H1 (cell line): Measurements from ENCODE around the gene ARSB. TPM values are rescaled to one million over a fixed set of nuclear protein-coding genes. Genes with fewer than 3 reads are reported as not detected.

Source experiments
- CTCF ChIA-PET: fragments of 300-600 bp; sonication (Branson Sonifier 250); formaldehyde crosslinking; loops from one replicate; lab custom pipeline; 2021; ENCODE audit not compliant: partially characterized antibody; lab: Charles Lee
- POLR2A ChIA-PET: fragments of 300-600 bp; sonication (Branson Sonifier 250); formaldehyde crosslinking; loops from one replicate; lab custom pipeline; 2021; ENCODE audit warnings: inconsistent platforms; ENCODE audit not compliant: partially characterized antibody; lab: Charles Lee
- DNase-seq, 2 experiments: peaks; one replicate each; pipeline versions ENCODE4 v3.0.0 to v3.0.0-alpha.2; 2010 to 2022; ENCODE audit warnings: low spot score in 2 of 2, low read depth in 1 of 2, mixed read lengths in 1 of 2
- FAIRE-seq: peaks from 2 replicates; lab custom pipeline; 2011; peaks lifted over from hg19 to GRCh38; lab: Jason Lieb, UNC
- H2AFZ ChIP-seq: 2 replicates; pipeline ENCODE4 v1.8.1; 2012; ENCODE audit warnings: low read length, inconsistent platforms
- H2AK5ac ChIP-seq: 2 replicates; pipeline ENCODE4 v1.6.1; 2013; ENCODE audit warnings: low read depth, low read length
- H2BK120ac ChIP-seq: replicated peaks from 2 replicates; pipeline ENCODE3; 2013; ENCODE audit warnings: low read depth, low read length, inconsistent platforms
- H2BK12ac ChIP-seq: 2 replicates; pipeline ENCODE4 v1.6.1; 2013; ENCODE audit warnings: low read depth, low read length
- H2BK15ac ChIP-seq: 2 replicates; pipeline ENCODE4 v1.6.1; 2013; ENCODE audit warnings: low read length
- H2BK20ac ChIP-seq: 2 replicates; pipeline ENCODE4 v1.6.1; 2013; ENCODE audit warnings: low read length
- H2BK5ac ChIP-seq: 2 replicates; pipeline ENCODE4 v1.6.1; 2013; ENCODE audit warnings: low read depth, low read length
- H3K14ac ChIP-seq: 2 replicates; pipeline ENCODE4 v1.6.1; 2013; ENCODE audit warnings: inconsistent platforms; ENCODE audit not compliant: insufficient read length
- H3K18ac ChIP-seq: 2 replicates; pipeline ENCODE4 v1.6.1; 2013; ENCODE audit warnings: low read length; ENCODE audit errors: extremely low read depth
- H3K23ac ChIP-seq: 2 replicates; pipeline ENCODE4 v1.6.1; 2013; ENCODE audit warnings: inconsistent platforms; ENCODE audit not compliant: insufficient read length
- H3K23me2 ChIP-seq: 2 replicates; pipeline ENCODE4 v1.6.1; 2013; ENCODE audit warnings: low read depth, low read length
- H3K27ac ChIP-seq: 2 replicates; pipeline ENCODE4 v1.6.1; 2011; ENCODE audit warnings: low read depth, low read length, inconsistent platforms
- H3K27me3 ChIP-seq, 4 experiments: replicated peaks in 1 of 4; 1 replicate in 1 of 4; 2 replicates in 3 of 4; pipeline versions ENCODE4 v1.6.1 to v1.8.1; 2011 to 2013; ENCODE audit warnings: low read length in 3 of 4, mild to moderate bottlenecking in 3 of 4, inconsistent platforms in 2 of 4, mixed read lengths in 2 of 4, moderate library complexity in 1 of 4; ENCODE audit not compliant: control insufficient read depth in 3 of 4, insufficient read depth in 3 of 4; ENCODE audit errors: extremely low read depth in 1 of 4
- H3K36me3 ChIP-seq, 4 experiments: 2 replicates each; pipeline versions ENCODE4 v1.6.1 to v1.8.1; 2011 to 2013; ENCODE audit warnings: mild to moderate bottlenecking in 4 of 4, low read length in 3 of 4, moderate library complexity in 2 of 4, control low read depth in 1 of 4, inconsistent platforms in 1 of 4; ENCODE audit not compliant: insufficient read depth in 4 of 4, control insufficient read depth in 2 of 4
- H3K4ac ChIP-seq: replicated peaks from 2 replicates; pipeline ENCODE3; 2013; ENCODE audit warnings: low read length, low read depth, mixed read lengths, inconsistent platforms; ENCODE audit not compliant: insufficient read length
- H3K4me1 ChIP-seq, 4 experiments: replicated peaks in 1 of 4; 1 replicate in 1 of 4; 2 replicates in 3 of 4; pipeline versions ENCODE4 v1.6.1 to v1.8.1; 2011 to 2013; ENCODE audit warnings: low read length in 3 of 4, inconsistent platforms in 2 of 4, mixed read lengths in 1 of 4; ENCODE audit not compliant: insufficient read depth in 4 of 4, control insufficient read depth in 3 of 4
- H3K4me2 ChIP-seq, 2 experiments: 2 replicates each; pipeline versions ENCODE4 v1.6.1 to v1.8.1; 2011 to 2013; ENCODE audit warnings: low read depth in 2 of 2, low read length in 2 of 2, control low read depth in 1 of 2, inconsistent platforms in 1 of 2, mild to moderate bottlenecking in 1 of 2; ENCODE audit not compliant: insufficient read depth in 1 of 2
- H3K4me3 ChIP-seq, 4 experiments: fragments of 200-600, 300-600 bp in 1 of 4; sonication (generic), shearing (Covaris generic), sonication (Bioruptor Twin) in 1 of 4; 2 replicates each; pipeline versions ENCODE4 v1.5.1 to v1.8.1; 2011 to 2016; ENCODE audit warnings: low read length in 4 of 4, low read depth in 3 of 4, control low read depth in 2 of 4, inconsistent platforms in 2 of 4, mild to moderate bottlenecking in 2 of 4, mixed read lengths in 1 of 4, moderate library complexity in 1 of 4; ENCODE audit not compliant: insufficient read depth in 2 of 4; ENCODE audit errors: extremely low read depth in 1 of 4
- H3K56ac ChIP-seq: replicated peaks from 2 replicates; pipeline ENCODE3; 2013; ENCODE audit warnings: low read depth, mild to moderate bottlenecking, mixed read lengths, low read length, inconsistent platforms; ENCODE audit not compliant: insufficient read length
- H3K79me1 ChIP-seq: 2 replicates; pipeline ENCODE4 v1.6.1; 2013; ENCODE audit warnings: low read depth, low read length, control low read depth
- H3K79me2 ChIP-seq, 2 experiments: 2 replicates each; pipeline versions ENCODE4 v1.6.1 to v1.8.1; 2012 to 2013; ENCODE audit warnings: low read length in 2 of 2, mild to moderate bottlenecking in 2 of 2, inconsistent platforms in 1 of 2; ENCODE audit not compliant: insufficient read depth in 2 of 2, control insufficient read depth in 1 of 2
- H3K9ac ChIP-seq, 4 experiments: replicated peaks in 1 of 4; 1 replicate in 1 of 4; 2 replicates in 3 of 4; pipeline versions ENCODE4 v1.6.1 to v1.8.1; 2011 to 2013; ENCODE audit warnings: low read depth in 3 of 4, low read length in 3 of 4, control low read depth in 2 of 4, mild to moderate bottlenecking in 2 of 4, moderate library complexity in 2 of 4, inconsistent platforms in 1 of 4; ENCODE audit errors: extremely low read depth in 1 of 4
- H3K9me3 ChIP-seq, 2 experiments: 2 replicates each; pipeline versions ENCODE4 v1.6.1 to v1.8.1; 2012 to 2013; ENCODE audit warnings: mild to moderate bottlenecking in 2 of 2, moderate library complexity in 2 of 2, control low read depth in 1 of 2, inconsistent platforms in 1 of 2, low read depth in 1 of 2, low read length in 1 of 2, mixed read lengths in 1 of 2; ENCODE audit not compliant: insufficient read depth in 2 of 2
- H4K20me1 ChIP-seq, 2 experiments: replicated peaks in 1 of 2; 2 replicates each; pipeline versions ENCODE3 to v1.8.1; 2011 to 2013; ENCODE audit warnings: inconsistent platforms in 2 of 2, low read length in 2 of 2, mild to moderate bottlenecking in 1 of 2; ENCODE audit not compliant: insufficient read depth in 2 of 2, control insufficient read depth in 1 of 2
- H4K5ac ChIP-seq: 2 replicates; pipeline ENCODE4 v1.6.1; 2013; ENCODE audit warnings: low read length, low read depth, mixed read lengths, inconsistent platforms; ENCODE audit not compliant: insufficient read length
- H4K8ac ChIP-seq: 2 replicates; pipeline ENCODE4 v1.8.0; 2013; ENCODE audit warnings: mild to moderate bottlenecking, moderate library complexity, low read length, inconsistent platforms; ENCODE audit not compliant: insufficient read depth; ENCODE audit errors: extremely low read depth
- H4K91ac ChIP-seq: replicated peaks from 2 replicates; pipeline ENCODE3; 2013; ENCODE audit warnings: low read length, mixed read lengths, inconsistent platforms; ENCODE audit not compliant: insufficient read length
- ASH2L ChIP-seq: fragments of 200-600, 300-600 bp; sonication (generic); IDR thresholded peaks from one replicate; pipeline ENCODE4 v1.7.1; 2017; ENCODE audit warnings: low read length
- CEBPB ChIP-seq: IDR thresholded peaks from 2 replicates; pipeline ENCODE4 v1.6.1; 2012; ENCODE audit warnings: low read depth, low read length
- EP300 ChIP-seq, 2 experiments: IDR thresholded peaks; 1 replicate in 1 of 2; 2 replicates in 1 of 2; pipeline ENCODE4 v1.6.1; 2011 to 2012; ENCODE audit warnings: low read depth in 2 of 2, low read length in 2 of 2, mild to moderate bottlenecking in 2 of 2, borderline replicate concordance in 1 of 2, inconsistent platforms in 1 of 2, moderate library complexity in 1 of 2
- GTF2F1 ChIP-seq: IDR thresholded peaks from 2 replicates; pipeline ENCODE4 v1.6.1; 2012; ENCODE audit warnings: low read depth, low read length, improper control_type of control experiment, borderline replicate concordance
- JUN ChIP-seq: IDR thresholded peaks from 2 replicates; pipeline ENCODE4 v1.6.1; 2011; ENCODE audit warnings: low read depth, mild to moderate bottlenecking, improper control_type of control experiment, low read length
- KDM5A ChIP-seq: fragments of 200-600 bp; IDR thresholded peaks from 2 replicates; pipeline ENCODE4 v1.7.1; 2012; ENCODE audit warnings: mild to moderate bottlenecking, low read length, inconsistent platforms, mixed read lengths
- SRF ChIP-seq: IDR thresholded peaks from 2 replicates; pipeline ENCODE4 v1.6.1; 2011; ENCODE audit warnings: mild to moderate bottlenecking, low read depth, low read length, moderate library complexity
- TEAD4 ChIP-seq: IDR thresholded peaks from 2 replicates; pipeline ENCODE4 v1.6.1; 2012; ENCODE audit warnings: low read depth, low read length, inconsistent platforms, mixed read lengths
- WGBS, 2 experiments: shearing (Covaris generic) in 1 of 2; methylation state at CpG; one replicate each; pipeline versions ENCODE4 v1.1.6 to v1.1.7; 2013 to 2015; ENCODE audit warnings: low lambda C conversion rate in 2 of 2, mixed read lengths in 2 of 2, inconsistent platforms in 1 of 2, low coverage in 1 of 2, missing lambda C conversion rate in 1 of 2; ENCODE audit not compliant: insufficient replicate concordance in 2 of 2, insufficient coverage in 1 of 2, insufficient read length in 1 of 2; ENCODE audit errors: extremely low coverage in 1 of 2, missing lambda C conversion rate in 1 of 2; 5-methylcytosine and 5-hydroxymethylcytosine counted together
- polyA plus RNA-seq, 7 experiments: library from polyadenylated mRNA; depleted of rRNA in 3 of 7; stranded (reverse) in 5 of 7; unstranded in 2 of 7; fragments of >200 nt in 5 of 7; fragments of 200-250 nt in 2 of 7; gene quantifications; 1 replicate in 5 of 7; 2 replicates in 1 of 7; 4 replicates in 1 of 7; pipeline versions ENCODE4 v1.2.1 to v1.2.3, GENCODE V29; 2011 to 2013; ENCODE audit warnings: missing spikeins in 2 of 7, mixed read lengths in 2 of 7
- total RNA-seq: library from RNA; stranded (reverse); fragmentation: NEBNext Ultra II Directional; extraction: Animal tissue kit (Norgen Biotek cat#: 25700); gene quantifications from 2 replicates; pipeline ENCODE4 v1.2.1, GENCODE V29; 2021
- TF ChIP-seq, protein P1 (sequence below): IDR thresholded peaks from 2 replicates; pipeline ENCODE4 v1.6.1; 2012; ENCODE audit warnings: inconsistent platforms

Gene ARSB
- total and polyA plus RNA-seq, 2 of the 8 experiments (the other 6 are each of a cell fraction or from before 2014, with no cell fraction given) = 6.4 to 13.9 TPM

DNA sequence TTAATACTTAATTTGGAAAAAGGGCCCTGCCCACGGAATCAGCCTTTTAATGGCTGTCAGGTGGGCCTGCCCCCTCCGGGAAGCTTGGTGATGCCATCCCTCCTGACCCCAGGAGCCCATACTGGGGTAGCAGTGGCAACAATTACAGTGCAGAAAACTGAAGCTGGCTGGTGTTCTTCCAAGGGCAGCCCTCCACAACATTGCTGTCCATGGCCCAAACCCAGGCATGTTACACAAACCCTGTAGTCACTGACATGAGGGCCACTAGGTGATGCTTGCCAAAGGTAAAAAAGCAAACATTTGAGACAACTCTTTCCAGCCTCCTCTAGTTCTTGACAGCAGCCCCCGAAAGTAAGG lies 186.5 kb downstream of the ARSB start:
- Histone ChIP-seq H3K9me3 (peaks cover 6 to 8% of the 10 kb centered on the region in 2 experiments; a peak in 3 of 4 replicates), H3K14ac (no peak overlapping the region), H2BK12ac (no peak overlapping the region), H2BK20ac (no peak overlapping the region), H3K23ac (no peak overlapping the region), H3K23me2 (no peaks in the 10 kb centered on the region; the same call in 1 of the 2 replicates), H2BK5ac (no peak overlapping the region), H3K4ac (no peak overlapping the region), H3K27ac (no peak overlapping the region), H3K4me2 (no peak overlapping the region), H3K27me3 (no peaks in the 10 kb centered on the region), H4K8ac (no peak overlapping the region), H3K18ac (no peak overlapping the region), H4K5ac (no peak overlapping the region), H2AK5ac (no peak overlapping the region), H3K79me2 (no peaks in the 10 kb centered on the region), H4K91ac (no peak overlapping the region), H2BK120ac (no peak overlapping the region), H2AFZ (no peak overlapping the region), H3K36me3 (no peaks in the 10 kb centered on the region), H2BK15ac (no peak overlapping the region), H3K4me3 (no peak overlapping the region), H3K4me1 (no peaks in the 10 kb centered on the region), H3K79me1 (no peaks in the 10 kb centered on the region), H4K20me1 (no peaks in the 10 kb centered on the region), H3K9ac (no peak overlapping the region), H3K56ac (no peak overlapping the region)
- POLR2A ChIA-PET = no interaction called here
- 85% methylated on average over 3 of the region's 3 CpGs; no CpG with 5 or more reads in 1 of the 2 experiments for WGBS, 2 experiments
- DNase-seq (no peak), FAIRE-seq (no peak)
- CTCF ChIA-PET = interaction anchor here (0.8 to 1.8 kb wide), 4 partner anchors 10 to 261 kb away, joined by 3 to 6 read pairs (median 5); no protein-coding TSS in a partner anchor
- TF ChIP-seq KDM5A (no peak), SRF (no peak), EP300 (IDR thresholded peaks at IDR 0.05; ENCODE audit: borderline replicate concordance in 1 of 2, low read depth in 2 of 2, low read length in 2 of 2) (no peak), JUN (no peak), TEAD4 (no peak), ASH2L (no peak), CEBPB (no peak), GTF2F1 (no peak)
- TF ChIP-seq, protein P1, sequence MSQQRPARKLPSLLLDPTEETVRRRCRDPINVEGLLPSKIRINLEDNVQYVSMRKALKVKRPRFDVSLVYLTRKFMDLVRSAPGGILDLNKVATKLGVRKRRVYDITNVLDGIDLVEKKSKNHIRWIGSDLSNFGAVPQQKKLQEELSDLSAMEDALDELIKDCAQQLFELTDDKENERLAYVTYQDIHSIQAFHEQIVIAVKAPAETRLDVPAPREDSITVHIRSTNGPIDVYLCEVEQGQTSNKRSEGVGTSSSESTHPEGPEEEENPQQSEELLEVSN = no peak
